ENCODE results near the gene SCARB2.

Gene SCARB2

DNA sequence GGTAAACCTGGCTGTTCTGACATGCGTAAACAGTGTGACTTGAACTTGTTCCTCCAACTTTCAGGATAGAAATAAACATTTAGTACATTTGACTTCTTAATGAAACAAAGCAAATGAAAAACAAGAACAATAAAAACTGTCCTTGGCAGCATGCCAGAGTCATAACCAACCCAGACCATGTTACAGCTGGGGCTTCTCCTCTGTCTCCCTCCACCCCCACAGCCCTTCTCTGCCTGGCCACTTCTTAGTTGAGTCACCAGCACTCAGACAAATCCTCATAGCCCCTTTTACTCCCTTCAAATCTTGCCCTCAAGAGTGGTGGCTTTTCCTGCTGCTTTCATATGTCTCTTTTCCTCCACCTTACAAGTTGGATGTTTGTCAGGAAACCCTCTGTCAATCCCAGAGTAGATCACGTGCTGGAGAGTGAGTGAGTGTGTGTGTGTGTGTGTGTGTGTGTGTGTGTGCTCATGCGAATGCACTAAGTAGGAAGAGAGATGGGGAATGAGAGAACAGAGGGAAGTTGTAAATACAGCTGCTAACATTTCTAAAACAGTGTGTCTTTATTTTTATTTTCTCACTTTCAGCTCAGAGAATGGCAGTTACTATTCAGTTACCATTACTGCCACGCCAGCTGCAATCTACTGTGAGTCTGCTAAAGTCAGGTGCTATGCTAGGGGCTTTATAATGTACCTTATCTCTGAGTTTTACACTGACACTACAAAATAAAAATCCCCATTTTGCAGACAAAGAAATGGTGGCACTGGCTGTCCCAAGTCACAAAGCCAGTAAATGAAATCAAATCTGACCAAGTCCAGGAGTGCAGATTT is 15.0 kb downstream of the SCARB2 start:
- no peak for DNase-seq (ENCODE audit: low read depth)

DNA sequence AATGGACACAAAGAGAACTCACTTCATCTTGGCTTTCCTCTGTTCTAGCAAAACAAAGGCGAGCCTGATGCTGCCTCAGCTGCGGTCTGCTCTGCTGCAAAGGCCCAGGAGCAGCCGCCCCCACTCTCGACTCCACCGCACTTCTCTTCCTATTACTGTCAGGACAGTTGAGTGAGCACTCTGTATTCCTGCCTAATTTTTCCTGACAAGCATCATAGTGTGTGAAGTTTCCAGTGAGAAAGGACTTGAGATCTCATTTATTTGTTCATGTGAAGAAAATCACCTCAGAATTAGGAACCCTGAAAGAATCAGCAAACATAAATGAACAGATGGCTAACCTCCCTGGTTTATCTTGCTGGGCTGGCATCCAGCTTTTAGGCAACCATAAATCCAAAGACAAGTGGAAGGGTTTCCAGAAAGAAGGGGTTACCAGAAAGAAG is 15.6 kb downstream of the SCARB2 start:
- no peak for DNase-seq (ENCODE audit: low read depth)

DNA sequence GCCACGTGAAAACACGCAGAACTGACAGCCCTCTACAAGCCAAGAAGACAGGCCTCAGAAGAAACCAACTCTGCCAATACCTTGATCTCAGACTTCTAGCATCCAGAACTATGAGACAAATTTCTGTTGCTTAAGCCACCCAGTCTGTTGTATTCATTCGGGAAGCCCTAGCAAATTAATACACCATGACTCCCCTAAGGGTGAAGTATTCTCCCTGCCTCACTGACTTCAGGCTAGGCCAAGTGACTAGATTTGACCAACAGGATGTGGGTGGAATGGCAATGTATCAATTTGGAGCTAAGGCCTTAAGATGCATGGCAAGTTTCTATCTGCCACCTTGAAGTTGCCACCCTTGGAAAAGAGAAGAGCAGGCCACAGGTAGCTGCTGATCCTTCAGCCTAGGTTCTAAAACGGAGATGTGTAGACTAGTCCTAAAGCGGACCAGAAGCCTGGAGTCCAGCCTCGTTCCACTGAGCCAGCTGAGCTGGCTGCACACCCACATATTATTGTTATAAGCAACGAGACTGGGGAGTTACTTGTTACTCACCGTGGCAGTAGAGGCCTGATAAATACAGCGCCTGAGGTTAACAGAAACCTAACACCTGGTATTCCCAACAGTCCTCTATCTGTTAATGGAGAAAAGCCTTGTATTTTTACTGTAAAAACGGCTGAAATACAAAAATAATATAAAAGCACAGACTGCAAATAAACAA is 16.4 kb downstream of the SCARB2 start:
- DNase-seq (ENCODE audit: low read depth): no peak

DNA sequence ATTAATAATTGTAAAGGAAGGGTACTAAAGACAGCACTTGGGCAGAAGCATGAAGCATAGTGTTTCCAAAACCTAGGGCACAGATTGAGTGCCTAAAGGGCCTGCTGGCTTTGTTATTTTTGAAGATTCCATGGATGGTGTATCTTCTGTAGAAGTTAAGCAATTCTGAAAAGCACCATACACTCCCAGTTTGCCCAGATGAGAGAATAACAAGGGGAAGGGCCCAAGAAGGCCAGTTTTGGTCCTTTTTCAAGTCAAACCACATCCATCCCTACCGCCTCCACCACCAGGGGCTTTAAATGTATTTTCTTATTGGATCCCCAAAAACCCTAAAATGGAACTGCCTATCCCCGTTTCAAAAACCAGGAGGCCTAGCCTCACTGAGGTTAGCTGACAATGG is 17.2 kb downstream of the SCARB2 start:
- DNase-seq (ENCODE audit: low read depth): no peak

DNA sequence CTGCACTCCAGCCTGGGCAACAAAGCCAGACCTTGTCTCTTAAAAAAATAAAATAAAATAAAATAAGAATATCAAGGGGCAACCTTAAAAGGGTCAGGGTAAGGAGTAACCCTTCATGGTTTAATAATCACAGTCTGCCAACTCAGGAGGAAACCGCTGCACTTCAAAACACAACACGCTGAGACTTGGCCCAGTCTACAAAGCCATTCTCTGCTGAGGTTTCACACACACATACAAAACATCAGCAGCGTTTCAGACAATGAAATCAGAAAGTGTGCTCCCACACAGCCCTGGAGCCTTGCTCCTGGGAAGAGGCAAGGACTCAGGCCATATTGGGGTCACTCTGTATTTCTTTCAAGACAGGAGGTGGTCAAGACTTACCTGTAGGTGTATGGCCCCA is 18.3 kb downstream of the SCARB2 start:
- DNase-seq (ENCODE audit: low read depth): no peak

DNA sequence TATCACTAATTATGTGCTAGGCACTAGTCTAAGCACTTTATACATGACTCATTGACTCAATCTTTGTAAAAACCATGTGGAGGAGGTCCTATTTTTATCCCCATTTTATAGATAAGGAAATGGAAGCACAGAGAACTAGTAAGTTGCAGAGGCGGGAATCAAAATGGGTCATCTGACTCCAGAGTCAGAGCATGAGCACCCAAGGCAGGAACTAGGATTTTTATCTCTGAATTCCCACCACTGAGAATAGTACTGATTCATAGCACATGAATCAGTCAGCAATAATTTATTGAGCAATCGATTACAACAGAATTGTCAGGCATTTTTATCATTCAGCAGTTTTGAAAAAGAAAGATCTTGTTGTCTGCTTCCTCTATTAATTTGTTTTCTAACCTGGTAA is 19.3 kb downstream of the SCARB2 start:
- DNase-seq (ENCODE audit: low read depth): no peak

DNA sequence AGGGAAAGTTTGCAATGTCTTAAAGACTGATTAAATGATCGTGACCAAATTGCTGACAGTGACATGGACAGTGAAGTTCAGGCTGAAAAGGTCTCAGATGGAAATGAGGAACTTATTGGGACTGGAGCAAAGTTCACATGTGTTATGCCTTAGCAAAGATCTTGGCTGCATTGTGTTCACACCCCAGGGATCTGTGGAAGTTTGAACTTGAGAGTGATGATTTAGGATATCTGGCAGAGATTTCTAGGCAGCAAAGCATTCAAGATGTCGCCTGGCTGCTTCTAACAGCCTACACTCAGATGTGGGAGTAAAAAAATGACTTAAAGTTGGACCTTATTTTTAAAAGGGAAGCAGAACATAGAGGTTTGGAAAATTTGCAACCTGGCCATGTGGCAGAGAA is 21.4 kb downstream of the SCARB2 start:
- DNase-seq (ENCODE audit: low read depth): no peak

DNA sequence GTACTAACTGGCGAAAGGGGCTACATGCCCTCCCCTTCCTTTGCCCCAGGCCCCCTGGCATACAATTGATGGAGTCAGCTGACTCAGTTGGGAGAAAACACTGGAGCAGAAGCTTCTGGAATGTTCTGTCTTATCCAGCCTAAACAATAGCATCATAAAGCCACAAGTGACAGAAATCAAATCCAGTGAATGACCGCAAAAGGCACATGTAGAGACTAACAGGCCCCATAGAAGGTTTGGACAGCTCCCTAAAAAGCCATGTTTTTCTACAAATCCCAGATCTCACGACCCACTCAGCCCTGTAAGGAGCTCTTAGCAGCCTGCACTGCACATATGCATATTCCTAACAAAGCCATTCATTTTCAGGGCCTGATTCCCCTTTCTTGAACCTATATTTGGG is 25.1 kb downstream of the SCARB2 start:
- DNase-seq (ENCODE audit: low read depth): no peak

DNA sequence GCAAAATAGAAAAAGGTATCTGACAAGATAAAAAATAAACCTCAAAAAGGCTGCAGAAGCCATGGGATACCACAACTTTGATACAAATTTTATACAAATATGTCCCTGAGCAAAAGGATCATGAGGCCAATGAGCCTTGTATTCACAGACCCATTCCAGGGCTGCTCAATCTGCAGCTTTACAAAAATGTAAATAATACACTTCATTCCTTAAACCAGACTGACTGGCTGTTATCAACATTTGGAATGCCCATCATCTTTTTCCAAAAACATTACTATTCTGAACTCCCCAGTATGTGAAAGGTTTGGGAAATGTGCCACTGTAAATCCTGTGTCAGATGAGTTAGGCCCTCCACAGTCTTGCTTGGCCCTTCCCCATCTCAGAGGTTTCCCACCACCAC is 25.5 kb downstream of the SCARB2 start:
- no peak for DNase-seq (ENCODE audit: low read depth)

DNA sequence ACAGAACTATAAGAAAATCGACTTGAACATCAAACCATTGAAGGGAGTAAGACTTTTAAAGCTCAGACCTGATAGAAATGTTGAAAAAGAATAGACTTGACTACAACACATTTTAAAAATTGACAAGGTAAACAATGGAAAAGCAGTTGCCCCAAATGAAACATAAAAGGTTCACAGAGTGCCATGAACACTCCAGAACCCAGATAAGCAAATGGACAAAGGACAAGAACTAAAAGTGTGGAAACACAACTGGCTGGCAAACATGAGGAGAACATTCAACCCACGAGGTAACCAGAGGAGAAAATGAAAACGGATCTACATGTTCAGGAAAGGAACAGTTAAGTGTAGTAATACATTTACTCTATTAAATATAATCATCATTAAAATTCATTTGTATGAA is 26.5 kb downstream of the SCARB2 start:
- DNase-seq (ENCODE audit: low read depth): no peak

DNA sequence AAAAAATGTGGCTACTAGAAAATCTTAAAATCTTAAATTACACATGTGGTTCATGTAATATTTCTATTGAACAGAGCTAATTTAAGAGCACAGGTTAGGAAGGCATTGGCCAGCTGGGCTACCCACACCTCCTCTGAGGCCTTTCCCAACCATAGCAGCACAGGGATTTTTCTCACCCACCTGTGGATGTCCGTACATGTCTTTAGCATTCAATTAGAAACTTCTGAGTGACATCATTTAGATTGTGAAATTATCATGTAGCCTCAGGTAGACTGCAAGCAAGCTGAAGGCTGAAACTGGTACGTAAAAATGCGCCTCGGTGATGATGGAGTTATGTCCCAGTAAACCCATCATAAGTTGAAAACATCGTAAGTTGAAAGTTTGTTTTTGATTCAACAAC is 31.2 kb downstream of the SCARB2 start:
- no peak for DNase-seq (ENCODE audit: low read depth)

DNA sequence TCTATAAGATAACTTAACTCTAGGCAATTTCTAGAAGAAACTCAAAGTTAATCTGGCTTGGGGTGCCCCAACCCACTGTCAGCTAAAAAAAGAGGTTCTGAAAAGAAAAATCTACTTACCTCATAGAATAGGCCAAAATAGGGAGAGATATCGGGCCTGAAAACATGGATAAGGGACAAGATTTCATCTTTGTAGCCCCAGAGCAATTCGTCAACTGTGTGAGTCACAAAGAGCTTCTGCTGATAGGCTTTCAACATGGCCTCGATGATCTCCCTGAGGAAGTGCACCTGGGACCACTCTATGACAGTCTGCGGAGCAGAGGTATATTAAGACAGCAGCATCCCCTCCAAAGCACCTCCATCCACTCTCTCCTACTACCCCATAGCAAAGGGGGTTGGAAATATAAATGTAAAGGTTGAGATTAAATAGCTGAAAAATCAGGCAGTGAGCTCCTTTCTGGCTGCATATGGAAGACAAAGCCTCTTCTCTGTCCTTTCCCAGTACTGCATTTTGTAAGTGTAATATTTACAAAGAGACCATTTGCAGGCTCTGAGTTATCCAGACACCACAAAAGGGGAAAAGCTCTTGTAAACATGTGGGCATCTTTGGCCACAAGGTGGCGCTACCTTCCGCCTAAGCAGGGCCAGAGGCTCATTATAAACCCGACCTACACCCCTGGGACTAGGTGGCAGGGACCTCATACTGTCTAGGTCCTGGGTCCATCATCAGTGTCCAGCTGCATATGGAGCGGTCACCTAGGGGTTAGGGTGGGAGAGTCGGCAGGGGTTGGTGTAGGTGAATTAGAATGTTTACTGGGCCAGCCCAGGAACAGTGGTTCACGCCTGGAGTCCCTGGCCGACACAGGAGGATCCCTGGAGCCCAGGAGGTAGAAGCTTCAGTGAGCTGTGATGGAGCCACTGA is 34.0 kb downstream of the SCARB2 start:
- DNase-seq (ENCODE audit: low read depth): peak; percentile 64

DNA sequence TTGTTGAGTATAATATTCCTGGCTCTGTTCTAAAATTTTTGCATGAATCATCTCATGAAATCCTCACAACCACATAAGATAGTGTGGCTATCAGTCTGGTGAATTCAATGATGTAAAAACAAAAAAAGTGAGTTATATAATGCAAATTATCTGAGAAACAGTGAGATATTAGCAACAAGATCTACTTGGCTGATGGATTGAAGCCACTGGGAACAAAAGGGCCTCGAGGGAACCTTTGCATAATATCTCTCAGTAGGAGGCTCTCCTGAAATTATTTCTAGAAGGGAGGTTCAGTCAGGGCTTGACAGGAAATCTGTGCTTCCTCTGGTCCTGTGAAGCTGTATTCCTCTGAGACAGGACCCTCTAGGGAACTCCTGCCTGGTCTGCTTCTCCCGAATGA is 35.3 kb downstream of the SCARB2 start:
- no peak for DNase-seq (ENCODE audit: low read depth)

DNA sequence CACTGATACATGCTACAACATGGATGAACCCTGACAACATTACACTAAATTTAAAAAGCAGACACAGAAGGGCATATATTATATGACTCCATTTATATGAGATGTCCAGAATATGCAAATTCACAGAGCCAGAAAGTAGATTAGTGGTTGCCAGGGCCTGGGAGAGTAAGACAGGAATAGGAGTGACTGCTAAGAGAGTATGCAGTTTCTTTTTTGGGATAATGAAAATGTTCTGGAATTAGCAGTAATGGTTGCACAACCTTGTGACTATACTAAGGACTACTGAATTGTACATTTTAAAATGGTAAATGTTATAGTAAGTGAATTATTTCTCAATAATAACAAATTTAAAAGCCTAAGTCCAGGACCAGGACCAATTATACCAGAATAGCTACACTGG is 35.9 kb downstream of the SCARB2 start:
- no peak for DNase-seq (ENCODE audit: low read depth)

DNA sequence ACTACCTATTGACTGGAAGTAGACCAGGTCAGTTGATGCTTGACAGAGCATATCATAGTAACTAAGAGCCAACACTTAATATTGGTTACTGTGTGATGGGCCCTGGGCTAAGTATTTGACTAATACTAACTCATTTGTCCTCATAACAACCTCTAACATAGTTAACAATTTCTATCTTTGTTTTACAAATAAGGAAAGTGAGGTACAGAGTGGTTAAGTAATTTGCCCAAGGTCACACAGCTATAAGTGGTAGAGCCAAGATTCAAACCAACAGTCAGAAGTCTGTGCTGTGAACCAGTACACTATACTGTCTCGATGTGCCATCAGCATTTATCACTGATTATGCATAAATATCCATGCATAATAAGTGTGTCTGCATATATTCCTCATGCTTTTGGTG is 38.3 kb downstream of the SCARB2 start:
- DNase-seq (ENCODE audit: low read depth): no peak

DNA sequence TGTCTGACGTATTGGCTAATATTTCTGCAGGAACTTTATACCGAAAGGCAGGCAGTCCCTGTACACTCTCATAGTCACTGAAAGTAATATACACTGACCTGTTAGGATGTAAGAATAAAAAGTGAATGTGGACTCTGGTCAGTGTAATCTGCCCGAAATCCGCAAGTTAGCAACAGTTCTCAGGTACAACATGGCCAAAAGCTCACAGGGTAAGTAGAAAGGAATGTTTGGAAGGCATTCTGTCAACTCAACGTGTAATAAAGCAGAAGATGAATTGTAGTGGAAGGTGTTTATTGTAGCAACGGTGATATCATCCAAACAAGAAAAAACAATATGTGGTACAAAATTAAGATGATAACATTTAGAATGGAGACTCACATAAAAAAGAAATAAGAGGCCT is 39.4 kb downstream of the SCARB2 start:
- DNase-seq (ENCODE audit: low read depth): no peak

DNA sequence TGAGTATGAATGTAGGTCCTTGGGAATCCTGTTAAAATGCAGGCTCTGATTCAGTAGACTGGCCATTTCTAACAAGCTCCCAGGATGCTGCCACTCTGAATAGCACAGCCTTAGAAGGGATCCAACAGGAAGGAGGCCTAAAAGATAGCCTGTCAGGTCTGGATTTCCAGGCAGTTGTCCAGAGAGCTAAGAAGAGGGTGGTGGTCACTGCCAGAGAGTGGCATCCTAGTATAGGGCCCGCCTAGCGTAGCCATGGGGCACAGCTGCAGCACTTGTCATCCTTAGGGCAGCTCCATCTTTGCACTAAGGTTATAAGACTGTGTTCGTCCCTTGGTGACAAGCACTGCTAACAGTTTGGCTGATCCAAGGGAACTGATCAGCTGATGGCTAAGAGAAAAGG is 44.9 kb downstream of the SCARB2 start:
- DNase-seq (ENCODE audit: low read depth): no peak

DNA sequence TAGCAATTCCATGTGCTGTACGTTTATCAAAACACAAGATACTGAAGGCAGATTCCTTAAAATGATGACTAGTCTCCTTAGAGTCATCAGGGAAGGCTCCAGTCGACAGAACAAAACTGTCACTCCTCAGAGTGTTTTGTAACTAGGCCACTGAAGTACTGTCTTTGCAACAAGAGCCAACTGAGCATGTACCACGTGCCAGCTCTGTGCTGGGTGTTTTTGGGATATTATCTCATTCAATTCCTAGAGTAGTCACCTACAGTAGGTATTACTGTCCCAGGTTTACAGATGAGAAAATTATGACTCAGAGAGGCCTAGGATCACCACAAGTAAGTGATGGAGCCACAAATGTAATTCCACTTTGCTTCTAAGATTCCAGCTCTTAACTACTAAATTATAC is 47.1 kb downstream of the SCARB2 start:
- DNase-seq (ENCODE audit: low read depth): no peak

DNA sequence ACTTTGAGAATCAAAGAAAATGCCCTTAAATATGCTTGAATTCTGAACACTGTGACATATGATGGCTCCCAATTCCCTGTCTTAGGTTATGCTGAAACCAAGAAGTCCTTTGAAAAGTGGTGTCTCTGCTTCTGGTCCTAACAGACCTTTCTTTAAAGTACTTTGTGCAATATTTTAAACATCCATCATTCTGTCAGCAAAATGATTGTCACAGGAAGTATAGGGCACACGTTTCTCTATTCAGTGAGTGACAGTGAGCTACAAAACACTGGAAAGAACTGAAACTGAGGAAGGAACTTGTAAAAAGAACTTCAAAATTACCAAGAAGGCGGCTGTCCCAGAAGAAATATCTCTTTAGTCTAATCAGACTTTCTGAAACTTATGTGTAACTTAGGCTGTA is 53.3 kb downstream of the SCARB2 start:
- DNase-seq (ENCODE audit: low read depth): no peak

DNA sequence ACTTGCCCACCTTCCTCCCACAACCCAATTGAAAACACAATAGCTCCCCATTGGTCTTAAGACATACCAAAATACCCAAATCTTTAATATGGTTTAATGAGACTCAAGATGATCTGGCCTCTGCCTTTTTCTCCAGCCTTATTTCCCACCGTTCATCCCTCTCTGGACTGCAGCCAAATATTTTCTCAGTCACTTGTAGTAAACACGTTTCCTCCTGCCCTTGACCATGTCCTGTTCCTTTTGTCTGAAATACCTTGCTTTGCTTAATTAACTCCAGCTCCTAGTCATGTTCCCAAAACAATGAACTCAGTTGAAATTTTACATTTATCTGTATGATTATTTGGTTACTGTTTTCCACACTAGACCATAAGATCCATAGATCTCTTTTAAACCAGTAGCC is 57.0 kb downstream of the SCARB2 start:
- no peak for DNase-seq (ENCODE audit: low read depth)

DNA sequence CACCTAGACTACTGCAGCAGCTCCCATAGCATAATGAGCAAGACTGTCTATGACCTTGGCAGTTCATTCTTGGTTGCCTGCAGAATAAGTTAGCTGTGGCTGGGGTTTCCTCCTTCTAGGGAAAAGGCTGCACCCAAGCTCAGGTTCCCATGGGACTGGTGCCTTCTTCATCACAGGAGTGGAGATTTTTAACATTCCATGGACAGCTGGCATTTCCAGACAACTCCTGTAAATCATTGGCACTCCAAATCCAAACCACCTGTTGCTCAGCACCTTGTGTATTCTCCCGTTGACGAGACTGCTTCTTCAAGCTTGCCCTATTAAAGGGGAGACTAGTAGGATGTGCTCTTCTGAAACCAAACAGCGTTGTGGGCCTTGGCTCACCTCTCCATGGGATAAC is 57.6 kb downstream of the SCARB2 start:
- DNase-seq (ENCODE audit: low read depth): no peak

DNA sequence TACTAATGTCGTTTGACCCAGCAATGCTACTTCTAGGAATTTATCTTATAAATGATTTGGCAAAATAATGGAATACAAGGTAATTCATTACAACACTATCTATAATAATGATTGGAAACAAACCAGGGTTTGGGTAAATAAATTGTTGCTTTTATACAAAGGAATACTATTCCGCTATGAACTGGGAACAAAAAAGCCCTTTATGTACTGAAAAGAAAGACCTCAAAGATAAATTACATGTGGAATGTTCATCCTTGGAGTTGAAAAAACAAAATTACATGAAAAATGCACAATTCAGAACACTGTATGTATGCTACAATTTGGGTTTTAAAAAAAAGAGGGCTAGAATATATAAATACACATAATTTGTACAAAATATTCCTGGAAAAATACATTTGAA is 60.3 kb downstream of the SCARB2 start:
- DNase-seq (ENCODE audit: low read depth): no peak
